ENCODE measurements around the gene CDK19.

DNA sequence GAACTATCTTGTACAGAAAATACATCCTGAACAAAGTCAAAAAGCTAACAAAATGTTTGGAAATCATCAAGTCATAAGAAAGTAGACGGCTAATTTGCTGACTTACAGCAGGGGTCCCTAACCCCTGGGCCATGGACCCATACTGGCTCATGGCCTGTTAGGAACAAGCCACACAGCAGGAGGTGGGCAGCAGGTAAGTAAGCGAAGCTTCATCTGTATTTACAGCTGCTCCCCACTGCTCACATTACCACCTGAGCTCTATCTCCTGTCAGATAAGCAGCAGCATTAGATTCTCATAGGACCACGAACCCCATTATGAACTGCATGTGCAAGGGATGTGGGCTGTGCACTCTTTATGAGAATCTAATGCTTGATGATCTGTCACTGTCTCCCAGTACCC, 115.5 kb downstream of the CDK19 start:
- TF ChIP-seq, protein P1, sequence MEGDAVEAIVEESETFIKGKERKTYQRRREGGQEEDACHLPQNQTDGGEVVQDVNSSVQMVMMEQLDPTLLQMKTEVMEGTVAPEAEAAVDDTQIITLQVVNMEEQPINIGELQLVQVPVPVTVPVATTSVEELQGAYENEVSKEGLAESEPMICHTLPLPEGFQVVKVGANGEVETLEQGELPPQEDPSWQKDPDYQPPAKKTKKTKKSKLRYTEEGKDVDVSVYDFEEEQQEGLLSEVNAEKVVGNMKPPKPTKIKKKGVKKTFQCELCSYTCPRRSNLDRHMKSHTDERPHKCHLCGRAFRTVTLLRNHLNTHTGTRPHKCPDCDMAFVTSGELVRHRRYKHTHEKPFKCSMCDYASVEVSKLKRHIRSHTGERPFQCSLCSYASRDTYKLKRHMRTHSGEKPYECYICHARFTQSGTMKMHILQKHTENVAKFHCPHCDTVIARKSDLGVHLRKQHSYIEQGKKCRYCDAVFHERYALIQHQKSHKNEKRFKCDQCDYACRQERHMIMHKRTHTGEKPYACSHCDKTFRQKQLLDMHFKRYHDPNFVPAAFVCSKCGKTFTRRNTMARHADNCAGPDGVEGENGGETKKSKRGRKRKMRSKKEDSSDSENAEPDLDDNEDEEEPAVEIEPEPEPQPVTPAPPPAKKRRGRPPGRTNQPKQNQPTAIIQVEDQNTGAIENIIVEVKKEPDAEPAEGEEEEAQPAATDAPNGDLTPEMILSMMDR (IDR thresholded peaks at IDR 0.05; ENCODE audit: low read depth, low read length) = no peak
- no peak for TF ChIP-seq POLR2A (IDR thresholded peaks at IDR 0.05; ENCODE audit: extremely low read depth, insufficient read length)
- TF ChIP-seq, protein P2, sequence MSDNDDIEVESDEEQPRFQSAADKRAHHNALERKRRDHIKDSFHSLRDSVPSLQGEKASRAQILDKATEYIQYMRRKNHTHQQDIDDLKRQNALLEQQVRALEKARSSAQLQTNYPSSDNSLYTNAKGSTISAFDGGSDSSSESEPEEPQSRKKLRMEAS (IDR thresholded peaks at IDR 0.05; ENCODE audit: low read depth, low read length) = no peak

Data from NB4 (cell line).